Stimulated activated CD8-positive, alpha-beta memory T cell treated with anti-CD3 and anti-CD28 coated beads, Interleukin-2, amount 100 ng/mL, for 1 hour (primary cell): ENCODE measurements around the gene NDUFV1.

Experiments used
- DNase-seq, 2 donors: peaks; one replicate each; pipeline ENCODE4 v3.0.0-alpha.2; 2020; ENCODE audit warnings: low read depth in 2 of 2

Gene NDUFV1

GRCh38 chr11:67640758-67641337, 34.1 kb downstream of the NDUFV1 start:
- no peak for DNase-seq

GRCh38 chr11:67641338-67642172, 34.8 kb downstream of the NDUFV1 start:
- no peak for DNase-seq

GRCh38 chr11:67642173-67643120, 35.7 kb downstream of the NDUFV1 start:
- no peak for DNase-seq

GRCh38 chr11:67644042-67644441, 37.3 kb downstream of the NDUFV1 start:
- no peak for DNase-seq

- no peak for DNase-seq
These were observed 38.0 kb downstream of the NDUFV1 start for GRCh38 chr11:67644472-67645418.

- DNase-seq = no peak
These were observed 39.1 kb downstream of the NDUFV1 start for GRCh38 chr11:67645521-67646461.

- DNase-seq = no peak
These were observed 40.0 kb downstream of the NDUFV1 start for GRCh38 chr11:67646535-67647336.

GRCh38 chr11:67647471-67647870, 40.7 kb downstream of the NDUFV1 start:
- DNase-seq = no peak

GRCh38 chr11:67648140-67648795, 41.5 kb downstream of the NDUFV1 start:
- no peak for DNase-seq

- no peak for DNase-seq
These were observed 42.3 kb downstream of the NDUFV1 start for GRCh38 chr11:67648796-67649613.

- no peak for DNase-seq
These were observed 43.1 kb downstream of the NDUFV1 start for GRCh38 chr11:67649634-67650510.

GRCh38 chr11:67651976-67652781, 45.4 kb downstream of the NDUFV1 start:
- no peak for DNase-seq

- no peak for DNase-seq
These were observed 46.5 kb downstream of the NDUFV1 start for GRCh38 chr11:67652965-67653845.

- DNase-seq = no peak
These were observed 47.5 kb downstream of the NDUFV1 start for GRCh38 chr11:67654225-67654624.
